IMR-90 (cell line): ENCODE results near the gene SEMA4D. TPM values are rescaled to one million over a fixed set of nuclear protein-coding genes. Genes with fewer than 3 reads are reported as not detected.
A peak's percentile ranks its signal among the peaks of the same experiment; 100 is the strongest.

Source experiments
- ATAC-seq: fragments of 200-7000 bp; cut with Tn5 transposase; 2 replicates; pipeline ENCODE4 v1.9.1; 2020; ENCODE audit warnings: low read depth, mild to moderate bottlenecking, moderate library complexity
- BruUV-seq: library from RNA; stranded (reverse); fragments of 400-500 nt; replicated peaks from 2 replicates; lab custom pipeline; 2021; lab: Mats Ljungman, UMichigan
- CTCF ChIA-PET: fragments of 300-600 bp; formaldehyde crosslinking; extraction: SDS; loops from one replicate; lab custom pipeline; 2021; ENCODE audit warnings: antibody characterized with exemption; lab: Yijun Ruan, JAX
- POLR2A ChIA-PET: fragments of 300-600 bp; sonication (Branson Sonifier 250); formaldehyde crosslinking; loops from one replicate; lab custom pipeline; 2022; ENCODE audit warnings: antibody characterized with exemption; ENCODE audit not compliant: unreplicated experiment; lab: Charles Lee
- DNase-seq: peaks from one replicate; pipeline ENCODE4 v3.0.0; 2013
- H2AFZ ChIP-seq: replicated peaks from 2 replicates; pipeline ENCODE3; 2013; ENCODE audit warnings: low read length, mild to moderate bottlenecking; ENCODE audit not compliant: poor library complexity
- H2AK5ac ChIP-seq: 2 replicates; pipeline ENCODE4 v1.6.1; 2013; ENCODE audit warnings: low read depth, low read length, inconsistent platforms
- H2AK9ac ChIP-seq: replicated peaks from 2 replicates; pipeline ENCODE3; 2013; ENCODE audit warnings: mild to moderate bottlenecking, low read depth, low read length, moderate library complexity; ENCODE audit not compliant: poor library complexity
- H2BK120ac ChIP-seq: 2 replicates; pipeline ENCODE4 v1.6.1; 2013; ENCODE audit warnings: low read depth, low read length, inconsistent platforms
- H2BK15ac ChIP-seq: 3 replicates; pipeline ENCODE4 v1.6.1; 2013; ENCODE audit warnings: low read depth, low read length, inconsistent platforms
- H2BK20ac ChIP-seq: 2 replicates; pipeline ENCODE4 v1.6.1; 2013; ENCODE audit warnings: low read depth, mild to moderate bottlenecking, inconsistent platforms, low read length, moderate library complexity
- H2BK5ac ChIP-seq: 2 replicates; pipeline ENCODE4 v1.6.1; 2013; ENCODE audit warnings: mild to moderate bottlenecking, low read depth, low read length, inconsistent platforms; ENCODE audit not compliant: poor library complexity, severe bottlenecking
- H3K14ac ChIP-seq: replicated peaks from 2 replicates; pipeline ENCODE4 v1.6.1; 2013; ENCODE audit warnings: low read depth, low read length, inconsistent platforms
- H3K18ac ChIP-seq: 2 replicates; pipeline ENCODE4 v1.6.1; 2013; ENCODE audit warnings: low read depth, low read length, control low read depth
- H3K23ac ChIP-seq: 2 replicates; pipeline ENCODE4 v1.6.1; 2013; ENCODE audit warnings: low read depth, low read length, inconsistent platforms
- H3K27ac ChIP-seq: 2 replicates; pipeline ENCODE4 v1.5.1; 2013; ENCODE audit warnings: mild to moderate bottlenecking, control low read depth, low read length; ENCODE audit not compliant: insufficient read depth
- H3K27me3 ChIP-seq: 2 replicates; pipeline ENCODE4 v1.6.1; 2013; ENCODE audit warnings: low read length; ENCODE audit not compliant: control insufficient read depth, insufficient read depth
- H3K36me3 ChIP-seq: 2 replicates; pipeline ENCODE4 v1.6.1; 2013; ENCODE audit warnings: low read length, mixed read lengths; ENCODE audit not compliant: control insufficient read depth, insufficient read depth
- H3K4ac ChIP-seq: 2 replicates; pipeline ENCODE4 v1.6.1; 2013; ENCODE audit warnings: low read depth, low read length, inconsistent platforms
- H3K4me1 ChIP-seq: 2 replicates; pipeline ENCODE4 v1.6.1; 2013; ENCODE audit warnings: low read length, mixed read lengths; ENCODE audit not compliant: control insufficient read depth, insufficient read depth
- H3K4me2 ChIP-seq: 2 replicates; pipeline ENCODE4 v1.6.1; 2013; ENCODE audit warnings: low read depth, mild to moderate bottlenecking, control low read depth, low read length, moderate library complexity
- H3K4me3 ChIP-seq: 2 replicates; pipeline ENCODE4 v1.5.1; 2013; ENCODE audit warnings: low read depth, mild to moderate bottlenecking, control low read depth, low read length, moderate library complexity; ENCODE audit not compliant: insufficient read depth
- H3K56ac ChIP-seq: 2 replicates; pipeline ENCODE4 v1.6.1; 2013; ENCODE audit warnings: low read length, inconsistent platforms; ENCODE audit not compliant: insufficient read depth; ENCODE audit errors: extremely low read depth
- H3K79me1 ChIP-seq, 2 experiments: 2 replicates each; pipeline ENCODE4 v1.6.1; 2013; ENCODE audit warnings: low read length in 2 of 2, inconsistent platforms in 1 of 2, low read depth in 1 of 2
- H3K9ac ChIP-seq: 2 replicates; pipeline ENCODE4 v1.6.1; 2013; ENCODE audit warnings: low read depth, low read length, control low read depth
- H3K9me1 ChIP-seq: 2 replicates; pipeline ENCODE4 v1.6.1; 2013; ENCODE audit warnings: low read length, inconsistent platforms; ENCODE audit not compliant: insufficient read depth
- H3K9me3 ChIP-seq: 2 replicates; pipeline ENCODE4 v1.6.1; 2013; ENCODE audit warnings: low read length; ENCODE audit not compliant: control insufficient read depth, insufficient read depth
- H4K20me1 ChIP-seq: 2 replicates; pipeline ENCODE4 v1.6.1; 2013; ENCODE audit warnings: low read length, inconsistent platforms; ENCODE audit not compliant: insufficient read depth
- H4K5ac ChIP-seq: 2 replicates; pipeline ENCODE4 v1.6.1; 2013; ENCODE audit warnings: mild to moderate bottlenecking, low read depth, low read length, control low read depth
- H4K8ac ChIP-seq, 2 experiments: 2 replicates each; pipeline ENCODE4 v1.6.1; 2013; ENCODE audit warnings: low read depth in 2 of 2, low read length in 2 of 2, control low read depth in 1 of 2, inconsistent platforms in 1 of 2
- H4K91ac ChIP-seq: 2 replicates; pipeline ENCODE4 v1.6.1; 2013; ENCODE audit warnings: low read depth, low read length, inconsistent platforms; ENCODE audit not compliant: insufficient read depth
- CEBPB ChIP-seq: IDR thresholded peaks from 2 replicates; pipeline ENCODE4 v1.6.1; 2012; ENCODE audit warnings: low read depth, low read length, improper control_type of control experiment
- MAZ ChIP-seq: IDR thresholded peaks from 2 replicates; pipeline ENCODE4 v1.6.1; 2012; ENCODE audit warnings: low read depth, mild to moderate bottlenecking, low read length, improper control_type of control experiment, moderate library complexity, borderline replicate concordance
- MXI1 ChIP-seq: IDR thresholded peaks from 2 replicates; pipeline ENCODE4 v1.6.1; 2012; ENCODE audit warnings: low read depth, mild to moderate bottlenecking, low read length, moderate library complexity, borderline replicate concordance
- USF2 ChIP-seq: fragments of 150-350 bp; IDR thresholded peaks from 2 replicates; pipeline ENCODE4 v1.6.1; 2017; ENCODE audit warnings: mild to moderate bottlenecking, antibody characterized with exemption, low read length, low read depth
- WGBS, 2 experiments: methylation state at CpG; one replicate each; pipeline versions ENCODE4 v1.1.5 to v1.1.7; 2013; ENCODE audit warnings: missing lambda C conversion rate in 2 of 2; ENCODE audit not compliant: insufficient read length in 1 of 2; ENCODE audit errors: extremely low coverage in 2 of 2; 5-methylcytosine and 5-hydroxymethylcytosine counted together
- dilution Hi-C: fragments of 300-500 bp; cut with HindIII; formaldehyde crosslinking; loops from one replicate; pipeline ENCODE4 v1.14.3; 2018; ENCODE audit warnings: low sequenced_read_pairs; ENCODE audit not compliant: unreplicated experiment
- in situ Hi-C: fragments of 300-500 bp; cut with MboI; formaldehyde crosslinking; loops from 3 replicates; pipeline ENCODE4 v1.14.3; 2019; ENCODE audit warnings: low sequenced_read_pairs, inconsistent platforms, mixed read lengths
- intact Hi-C: fragments of 100-400 bp; cut with micrococcal nuclease; formaldehyde crosslinking; loops from 2 replicates; pipeline ENCODE4 v1.10.0; 2022
- polyA plus RNA-seq, 3 experiments: library from polyadenylated mRNA; depleted of rRNA; stranded (reverse); fragments of >200 nt; gene quantifications; 2 replicates each; pipeline ENCODE4 v1.2.3, GENCODE V29; 2012; ENCODE audit warnings: low replicate concordance in 1 of 3
- total RNA-seq: library from RNA; depleted of rRNA; stranded (reverse); fragments of >200 nt; gene quantifications from 2 replicates; pipeline ENCODE4 v1.2.3, GENCODE V29; 2012

Gene SEMA4D
- total and polyA plus RNA-seq, 2 of the 4 experiments (the other 2 are of a cell fraction) = 0.90 to 1.5 TPM

- ATAC-seq (no peak), DNase-seq (no peak)
- H4K91ac ChIP-seq = no peak overlapping the region
- no peak overlapping the region for H2BK120ac ChIP-seq
- no peak overlapping the region for H2BK20ac ChIP-seq
- in situ Hi-C loops = no loop called here
- no peak overlapping the region for H2BK5ac ChIP-seq
- no peaks in the 10 kb centered on the region for H3K27me3 ChIP-seq
- H2AFZ ChIP-seq = no peak overlapping the region
- no peaks in the 10 kb centered on the region for H3K9me3 ChIP-seq
- H3K27ac ChIP-seq = no peak overlapping the region
- TF ChIP-seq MXI1 (no peak), MAZ (no peak), USF2 (no peak), CEBPB (peak; percentile 85)
- no peak overlapping the region for H2AK5ac ChIP-seq
- peaks cover 10% of the 10 kb centered on the region for H4K20me1 ChIP-seq
- POLR2A ChIA-PET = no interaction called here
- H3K23ac ChIP-seq = no peak overlapping the region
- CTCF ChIA-PET = interaction anchor here (2.5 kb wide), 1 partner anchor 226 kb away, joined by 9 read pairs; no protein-coding TSS in a partner anchor
- H4K5ac ChIP-seq = no peak overlapping the region
- no peak overlapping the region for H3K56ac ChIP-seq
- H4K8ac ChIP-seq = no peak overlapping the region
- intact Hi-C loops = loop anchor here (2.0 kb wide), 1 partner anchor 25 kb away; no protein-coding TSS in a partner anchor
- H3K4me3 ChIP-seq = no peak overlapping the region
- no peak overlapping the region for H2BK15ac ChIP-seq
- peaks cover 3% of the 10 kb centered on the region for H3K4me1 ChIP-seq
- no peak overlapping the region for H3K14ac ChIP-seq
- no peak overlapping the region for H2AK9ac ChIP-seq
- no peak overlapping the region for H3K4me2 ChIP-seq
- no TSS peak for BruUV-seq
- H3K36me3 ChIP-seq = peaks cover 5% of the 10 kb centered on the region
- WGBS, 2 experiments = 79% methylated on average over 3 of the region's 4 CpGs; no CpG with 5 or more reads in 1 of the 2 experiments
- no peak overlapping the region for H3K4ac ChIP-seq
- H3K18ac ChIP-seq = no peak overlapping the region
- no peak overlapping the region for H3K9ac ChIP-seq
- peaks cover 13% of the 10 kb centered on the region for H3K9me1 ChIP-seq
- peaks cover 26 to 54% of the 10 kb centered on the region in 2 experiments for H3K79me1 ChIP-seq
- dilution Hi-C loops = no loop called here
Measured at GRCh38 chr9:89323390-89323789, 174.5 kb downstream of the SEMA4D start.
